NB4 (cell line): ENCODE results near the gene TEKT2.

Experiments used
- DNase-seq: peaks from one replicate; pipeline ENCODE4 v3.0.0; 2010; ENCODE audit warnings: low read depth
- H3K4me3 ChIP-seq: one replicate; pipeline ENCODE4 v1.5.1; 2011; ENCODE audit warnings: mild to moderate bottlenecking, low read depth, low read length, moderate library complexity
- MAX ChIP-seq: IDR thresholded peaks from 2 replicates; pipeline ENCODE4 v1.6.1; 2011; ENCODE audit warnings: low read depth, low read length
- MYC ChIP-seq: IDR thresholded peaks from 2 replicates; pipeline ENCODE4 v1.6.1; 2011; ENCODE audit warnings: low read depth, low read length
- POLR2A ChIP-seq: IDR thresholded peaks from 2 replicates; pipeline ENCODE4 v1.6.1; 2011; ENCODE audit warnings: mild to moderate bottlenecking; ENCODE audit not compliant: insufficient read length; ENCODE audit errors: extremely low read depth
- TF ChIP-seq, protein P1 (sequence below): IDR thresholded peaks from one replicate; pipeline ENCODE4 v1.5.1; 2012; ENCODE audit warnings: low read depth, low read length

The TEKT2 gene

GRCh38 chr1:36134031-36134430 lies 50.1 kb downstream of the TEKT2 start:
- no peak for DNase-seq
- no peak overlapping the region for H3K4me3 ChIP-seq
- TF ChIP-seq, protein P1, sequence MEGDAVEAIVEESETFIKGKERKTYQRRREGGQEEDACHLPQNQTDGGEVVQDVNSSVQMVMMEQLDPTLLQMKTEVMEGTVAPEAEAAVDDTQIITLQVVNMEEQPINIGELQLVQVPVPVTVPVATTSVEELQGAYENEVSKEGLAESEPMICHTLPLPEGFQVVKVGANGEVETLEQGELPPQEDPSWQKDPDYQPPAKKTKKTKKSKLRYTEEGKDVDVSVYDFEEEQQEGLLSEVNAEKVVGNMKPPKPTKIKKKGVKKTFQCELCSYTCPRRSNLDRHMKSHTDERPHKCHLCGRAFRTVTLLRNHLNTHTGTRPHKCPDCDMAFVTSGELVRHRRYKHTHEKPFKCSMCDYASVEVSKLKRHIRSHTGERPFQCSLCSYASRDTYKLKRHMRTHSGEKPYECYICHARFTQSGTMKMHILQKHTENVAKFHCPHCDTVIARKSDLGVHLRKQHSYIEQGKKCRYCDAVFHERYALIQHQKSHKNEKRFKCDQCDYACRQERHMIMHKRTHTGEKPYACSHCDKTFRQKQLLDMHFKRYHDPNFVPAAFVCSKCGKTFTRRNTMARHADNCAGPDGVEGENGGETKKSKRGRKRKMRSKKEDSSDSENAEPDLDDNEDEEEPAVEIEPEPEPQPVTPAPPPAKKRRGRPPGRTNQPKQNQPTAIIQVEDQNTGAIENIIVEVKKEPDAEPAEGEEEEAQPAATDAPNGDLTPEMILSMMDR, result no peak
- TF ChIP-seq POLR2A (no peak), MYC (no peak), MAX (no peak)

GRCh38 chr1:36134505-36135329 lies 50.8 kb downstream of the TEKT2 start:
- H3K4me3 ChIP-seq, result no peak overlapping the region
- DNase-seq, result peak; percentile 59
- no peak for TF ChIP-seq POLR2A
- TF ChIP-seq, protein P1, result peak; percentile 78

GRCh38 chr1:36135330-36135667 lies 51.4 kb downstream of the TEKT2 start:
- DNase-seq, result no peak
- no peak overlapping the region for H3K4me3 ChIP-seq
- no peak for TF ChIP-seq MAX
- TF ChIP-seq, protein P1, result no peak
- no peak for TF ChIP-seq POLR2A
- no peak for TF ChIP-seq MYC

DNA sequence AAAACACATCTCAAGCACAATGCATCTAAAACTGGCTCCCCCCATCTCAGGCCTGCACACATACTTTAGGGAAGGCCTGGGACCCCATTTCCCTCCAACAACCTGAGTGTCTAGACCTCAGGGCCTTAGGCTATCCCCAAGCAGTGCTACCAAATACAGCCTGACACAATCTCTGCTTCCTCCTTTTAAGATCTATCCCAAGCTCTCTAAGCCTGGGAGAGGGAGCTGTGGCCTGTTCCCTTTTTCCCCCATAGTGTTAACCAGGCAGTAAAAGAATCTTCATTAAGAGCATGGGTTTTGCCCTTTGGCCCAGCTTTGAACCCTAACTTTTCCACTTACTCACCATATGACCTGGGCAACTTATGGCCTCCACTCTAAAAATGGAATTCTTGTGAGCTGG lies 51.9 kb downstream of the TEKT2 start:
- no peak for DNase-seq
- H3K4me3 ChIP-seq, result no peak overlapping the region
- TF ChIP-seq MYC, result no peak
- TF ChIP-seq, protein P1, result no peak
- TF ChIP-seq POLR2A, result no peak
- no peak for TF ChIP-seq MAX

GRCh38 chr1:36136535-36136934 lies 52.6 kb downstream of the TEKT2 start:
- no peak for DNase-seq
- no peak overlapping the region for H3K4me3 ChIP-seq
- TF ChIP-seq MYC (no peak), POLR2A (no peak), MAX (no peak)
- TF ChIP-seq, protein P1, result no peak

DNA sequence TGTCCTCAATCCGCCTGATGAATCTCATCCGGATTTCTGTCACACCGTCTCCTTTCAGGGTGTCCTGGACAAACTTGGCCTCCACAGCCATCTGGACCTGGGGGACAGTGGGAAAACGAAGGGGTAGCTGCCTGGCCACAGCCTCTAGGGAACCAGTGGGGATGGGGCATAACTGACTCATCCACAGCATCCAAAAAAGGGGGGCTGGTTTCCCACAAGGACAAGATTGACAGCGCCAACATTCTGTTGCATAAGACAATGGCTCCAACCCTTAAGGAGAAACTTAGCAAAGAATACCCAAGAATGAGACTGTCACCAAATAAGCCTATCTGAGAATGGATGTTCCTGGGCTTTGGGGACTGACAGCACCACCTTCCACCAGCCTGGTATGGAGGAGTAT lies 53.3 kb downstream of the TEKT2 start:
- no peak overlapping the region for H3K4me3 ChIP-seq
- TF ChIP-seq MAX (no peak), MYC (no peak), POLR2A (no peak)
- TF ChIP-seq, protein P1, result no peak
- no peak for DNase-seq
